Endothelial cell of umbilical vein (primary cell): ENCODE data around the gene PEMT. TPM values are rescaled to one million over a fixed set of nuclear protein-coding genes. Genes with fewer than 3 reads are reported as not detected.

ENCODE experiments used
- BruUV-seq: library from RNA; stranded (reverse); fragments of 400-500 nt; replicated peaks from 2 replicates; lab custom pipeline; 2021; lab: Mats Ljungman, UMichigan
- CTCF ChIA-PET: fragments of 300-600, 350-600 bp; sonication (Branson Sonifier 250); formaldehyde crosslinking; loops from one replicate; lab custom pipeline; 2021; ENCODE audit warnings: antibody characterized with exemption, inconsistent platforms; lab: Charles Lee
- POLR2A ChIA-PET: fragments of 300-600, 350-600 bp; sonication (Branson Sonifier 250); formaldehyde crosslinking; loops from one replicate; lab custom pipeline; 2021; ENCODE audit warnings: antibody characterized with exemption, inconsistent platforms; lab: Charles Lee
- DNase-seq: peaks from one replicate; pipeline ENCODE4 v3.0.0-alpha.2; 2011; ENCODE audit warnings: low read depth, low spot score
- FAIRE-seq: peaks from 2 replicates; lab custom pipeline; 2011; peaks lifted over from hg19 to GRCh38; lab: Jason Lieb, UNC
- H2AFZ ChIP-seq: 2 replicates; pipeline ENCODE4 v1.6.0; 2012; ENCODE audit warnings: low read depth, low read length, control low read depth, inconsistent platforms
- H3K27ac ChIP-seq: 2 replicates; pipeline ENCODE4 v1.5.1; 2011; ENCODE audit warnings: low read depth, mild to moderate bottlenecking, control low read depth, low read length, moderate library complexity; ENCODE audit not compliant: insufficient read depth
- H3K27me3 ChIP-seq, 2 experiments: 2 replicates each; pipeline versions ENCODE4 v1.6.0 to v1.6.1; 2011; ENCODE audit warnings: low read length in 2 of 2, mixed read lengths in 1 of 2; ENCODE audit not compliant: control insufficient read depth in 2 of 2, insufficient read depth in 2 of 2
- H3K36me3 ChIP-seq, 2 experiments: 2 replicates in 1 of 2; 3 replicates in 1 of 2; pipeline ENCODE4 v1.5.1; 2011; ENCODE audit warnings: low read length in 2 of 2, mild to moderate bottlenecking in 1 of 2, moderate library complexity in 1 of 2; ENCODE audit not compliant: control insufficient read depth in 2 of 2, insufficient read depth in 2 of 2; ENCODE audit errors: extremely low read depth in 1 of 2
- H3K4me1 ChIP-seq: 3 replicates; pipeline ENCODE4 v1.5.1; 2011; ENCODE audit warnings: mild to moderate bottlenecking, low read length; ENCODE audit not compliant: control insufficient read depth, insufficient read depth; ENCODE audit errors: extremely low read depth
- H3K4me2 ChIP-seq: 2 replicates; pipeline ENCODE4 v1.6.1; 2011; ENCODE audit warnings: low read length, control low read depth, mixed read lengths; ENCODE audit not compliant: insufficient read depth
- H3K4me3 ChIP-seq, 3 experiments: fragments of 200-600 bp in 1 of 3; sonication (generic), shearing (Covaris generic) in 1 of 3; replicated peaks in 1 of 3; 2 replicates each; pipeline ENCODE4 v1.5.1; 2011 to 2016; ENCODE audit warnings: control low read depth in 3 of 3, low read length in 3 of 3, mild to moderate bottlenecking in 2 of 3, inconsistent platforms in 1 of 3, low read depth in 1 of 3, moderate library complexity in 1 of 3; ENCODE audit not compliant: insufficient read depth in 1 of 3
- H3K79me2 ChIP-seq: 2 replicates; pipeline ENCODE4 v1.6.0; 2012; ENCODE audit warnings: low read length, inconsistent platforms; ENCODE audit not compliant: control insufficient read depth, insufficient read depth
- H3K9ac ChIP-seq: replicated peaks from 2 replicates; pipeline ENCODE3; 2011; ENCODE audit warnings: low read length, control low read depth; ENCODE audit not compliant: insufficient read depth; ENCODE audit errors: extremely low read depth
- H3K9me1 ChIP-seq: replicated peaks from 3 replicates; pipeline ENCODE4 v1.6.0; 2011; ENCODE audit warnings: mild to moderate bottlenecking, low read length; ENCODE audit not compliant: control insufficient read depth, insufficient read depth; ENCODE audit errors: extremely low read depth
- H3K9me3 ChIP-seq: replicated peaks from 2 replicates; pipeline ENCODE4 v1.5.1; 2012; ENCODE audit warnings: low read length, inconsistent platforms; ENCODE audit not compliant: control insufficient read depth, insufficient read depth
- H4K20me1 ChIP-seq: replicated peaks from 2 replicates; pipeline ENCODE3; 2011; ENCODE audit warnings: mild to moderate bottlenecking, low read length; ENCODE audit not compliant: control insufficient read depth, insufficient read depth; ENCODE audit errors: extremely low read depth
- EZH2 ChIP-seq: IDR thresholded peaks from 2 replicates; pipeline ENCODE4 v1.6.1; 2012; ENCODE audit warnings: borderline replicate concordance, low read depth, mild to moderate bottlenecking, moderate library complexity, low read length, inconsistent platforms; ENCODE audit not compliant: severe bottlenecking
- FOS ChIP-seq: IDR thresholded peaks from 2 replicates; pipeline ENCODE4 v1.6.1; 2011; ENCODE audit warnings: mild to moderate bottlenecking, low read length, moderate library complexity, borderline replicate concordance; ENCODE audit not compliant: insufficient read depth
- GATA2 ChIP-seq: IDR thresholded peaks from 2 replicates; pipeline ENCODE4 v1.7.0; 2011; ENCODE audit warnings: low read depth, mild to moderate bottlenecking, moderate library complexity, mixed read lengths, low read length; ENCODE audit not compliant: insufficient read length, insufficient read depth
- JUN ChIP-seq: IDR thresholded peaks from 2 replicates; pipeline ENCODE4 v1.6.1; 2011; ENCODE audit warnings: borderline replicate concordance, low read depth; ENCODE audit not compliant: insufficient read length, insufficient read depth
- MYC ChIP-seq: IDR thresholded peaks from one replicate; pipeline ENCODE4 v1.6.1; 2011; ENCODE audit warnings: mild to moderate bottlenecking, low read depth, low read length
- POLR2A ChIP-seq: IDR thresholded peaks from 2 replicates; pipeline ENCODE4 v1.6.1; 2012; ENCODE audit warnings: low read depth, mild to moderate bottlenecking, control low read depth, low read length
- POLR2AphosphoS5 ChIP-seq: IDR thresholded peaks from 2 replicates; pipeline ENCODE4 v1.6.1; 2012; ENCODE audit warnings: low read depth, mild to moderate bottlenecking, control low read depth, low read length, moderate library complexity; ENCODE audit not compliant: insufficient read depth
- dilution Hi-C: fragments of 300-500 bp; cut with MboI; formaldehyde crosslinking; loops from one replicate; pipeline ENCODE4 v1.15.0; 2019; ENCODE audit warnings: low sequenced_read_pairs; ENCODE audit not compliant: extremely low pct_ligation_motif_present
- intact Hi-C: fragments of 100-400 bp; cut with micrococcal nuclease; formaldehyde crosslinking; loops from one replicate; pipeline ENCODE4 v1.10.0; 2022
- polyA plus RNA-seq, 4 experiments: library from polyadenylated mRNA; depleted of rRNA in 3 of 4; stranded (reverse) in 3 of 4; unstranded in 1 of 4; fragments of >200 nt; gene quantifications; 2 replicates each; pipeline versions ENCODE4 v1.2.1 to v1.2.3, GENCODE V29; 2011 to 2012; ENCODE audit warnings: missing spikeins in 1 of 4
- total RNA-seq: library from RNA; stranded (reverse); gene quantifications from 2 replicates; pipeline ENCODE4 v1.2.3, GENCODE V29; 2021
- TF ChIP-seq, protein P1 (sequence below): IDR thresholded peaks from 2 replicates; pipeline ENCODE4 v1.6.1; 2011; ENCODE audit not compliant: insufficient read depth, insufficient read length
- TF ChIP-seq, protein P2 (sequence below), 2 donors: IDR thresholded peaks; 1 replicate in 1 of 2; 2 replicates in 1 of 2; pipeline ENCODE4 v1.5.1; 2011; ENCODE audit warnings: low read length in 2 of 2, mild to moderate bottlenecking in 2 of 2, moderate library complexity in 2 of 2, control low read depth in 1 of 2, inconsistent platforms in 1 of 2, low read depth in 1 of 2; ENCODE audit not compliant: insufficient read depth in 1 of 2; ENCODE audit errors: extremely low read depth in 1 of 2

Gene PEMT
- total and polyA plus RNA-seq, 2 donors (not counting 3 experiments of a cell fraction or from before 2014, with no cell fraction given) = 35.1 to 58.4 TPM

DNA sequence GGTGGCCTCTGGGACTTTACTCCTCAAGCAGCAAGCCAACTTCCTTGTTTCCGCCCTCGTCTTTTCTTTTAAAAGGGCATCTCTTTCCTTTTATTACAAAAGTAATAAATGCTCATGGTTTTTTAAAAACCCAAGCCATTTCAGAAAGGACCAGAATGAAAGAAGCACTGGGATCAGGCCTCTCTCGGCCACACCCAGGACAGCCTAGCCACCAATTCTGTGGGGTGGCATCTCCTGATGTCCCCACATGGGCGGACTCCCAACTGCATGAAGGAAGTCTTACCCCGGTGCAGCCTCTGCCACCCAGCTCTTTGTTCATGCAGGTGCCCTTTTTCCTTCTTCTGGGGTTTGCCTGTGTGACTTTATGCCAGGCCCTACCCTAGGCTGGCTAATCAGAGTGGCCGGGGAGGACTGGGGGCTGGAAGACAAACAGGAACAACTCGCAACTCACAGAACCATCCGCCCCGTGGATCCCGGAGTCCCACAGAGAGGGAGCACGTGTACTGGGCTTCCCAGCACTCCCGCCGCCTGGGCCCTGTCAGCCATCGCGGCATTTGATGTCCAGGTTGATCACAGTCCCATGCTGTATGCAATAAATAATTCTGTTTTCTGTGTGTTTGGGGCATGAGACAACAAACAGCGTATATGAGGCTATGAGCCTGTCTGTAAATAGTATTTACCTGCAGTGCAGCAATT, 92.8 kb downstream of the PEMT start:
- dilution Hi-C loops (no loop called here), intact Hi-C loops (loop anchor here (5.0 to 10.0 kb wide), 2 partner anchors 96 to 416 kb away; no protein-coding TSS in a partner anchor)
- H3K36me3 ChIP-seq = no peaks in the 10 kb centered on the region
- H4K20me1 ChIP-seq = no peaks in the 10 kb centered on the region
- H3K9me3 ChIP-seq = no peaks in the 10 kb centered on the region
- ChIA-PET CTCF (interaction anchor here (2.4 kb wide), 1 partner anchor 142 kb away, joined by 7 read pairs; no protein-coding TSS in a partner anchor), POLR2A (no interaction called here)
- H3K9me1 ChIP-seq = no peaks in the 10 kb centered on the region
- H3K4me3 ChIP-seq = no peak overlapping the region
- DNase-seq (no peak), FAIRE-seq (no peak)
- H3K27ac ChIP-seq = no peak overlapping the region
- no peak for TF ChIP-seq EZH2
- TF ChIP-seq GATA2 = no peak
- TF ChIP-seq MYC = no peak
- H3K4me1 ChIP-seq = peaks cover 13% of the 10 kb centered on the region
- no TSS peak for BruUV-seq
- H3K4me2 ChIP-seq = no peak overlapping the region
- no peaks in the 10 kb centered on the region for H3K27me3 ChIP-seq
- H3K79me2 ChIP-seq = no peaks in the 10 kb centered on the region
- no peak overlapping the region for H3K9ac ChIP-seq
- no peak overlapping the region for H2AFZ ChIP-seq

DNA sequence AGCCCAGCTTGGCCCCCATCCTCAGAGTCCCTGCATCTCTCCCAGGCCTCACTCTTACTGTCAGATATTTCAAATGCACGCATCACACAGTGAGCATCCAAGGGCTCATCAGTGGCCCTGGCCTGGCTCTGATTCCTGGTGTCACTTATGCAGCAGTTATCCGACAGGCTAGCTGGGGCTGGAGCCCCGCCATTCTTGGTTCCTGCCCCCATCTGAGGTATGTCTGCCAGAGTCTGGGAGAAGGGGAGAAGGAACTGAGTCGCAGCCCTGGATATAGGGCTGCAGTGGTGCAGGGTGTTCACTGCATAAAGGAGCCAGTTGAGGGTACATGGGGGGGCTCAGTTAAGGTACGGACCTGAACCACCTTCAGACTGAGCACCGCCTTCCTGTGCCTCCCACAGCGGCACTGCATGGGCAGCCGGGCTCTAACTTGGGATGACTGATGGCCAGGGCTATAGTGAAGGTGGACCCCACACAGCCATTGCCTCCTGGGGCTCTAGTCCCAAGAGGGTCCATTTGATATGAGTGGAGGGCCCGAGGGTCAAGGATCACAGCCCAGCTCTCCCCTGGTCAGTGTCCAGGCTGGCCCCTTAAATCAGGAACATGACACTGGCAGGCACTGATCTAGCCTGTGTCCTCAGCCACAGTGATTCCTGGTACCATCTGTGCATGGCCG, 93.5 kb downstream of the PEMT start:
- BruUV-seq = no TSS peak
- Histone ChIP-seq H3K4me2 (no peak overlapping the region), H2AFZ (no peak overlapping the region), H4K20me1 (no peaks in the 10 kb centered on the region), H3K9ac (no peak overlapping the region), H3K36me3 (no peaks in the 10 kb centered on the region), H3K4me3 (no peak overlapping the region), H3K4me1 (peaks cover 13% of the 10 kb centered on the region), H3K27me3 (no peaks in the 10 kb centered on the region), H3K79me2 (no peaks in the 10 kb centered on the region), H3K27ac (no peak overlapping the region), H3K9me1 (no peaks in the 10 kb centered on the region), H3K9me3 (no peaks in the 10 kb centered on the region)
- FAIRE-seq (no peak), DNase-seq (no peak)
- intact Hi-C loops (loop anchor here (1.0 to 10.0 kb wide), 4 partner anchors 70 to 417 kb away; no protein-coding TSS in a partner anchor), dilution Hi-C loops (no loop called here)
- CTCF ChIA-PET = interaction anchor here (1.2 to 3.1 kb wide), 14 partner anchors 8 to 144 kb away, joined by 3 to 77 read pairs (median 12); no protein-coding TSS in a partner anchor
- POLR2A ChIA-PET = interaction anchor here (0.6 kb wide), 1 partner anchor 74 kb away, joined by 3 read pairs; no protein-coding TSS in a partner anchor
- TF ChIP-seq MYC (no peak), EZH2 (no peak), POLR2AphosphoS5 (no peak), GATA2 (no peak), FOS (no peak), JUN (no peak), POLR2A (no peak)
- TF ChIP-seq, protein P1, sequence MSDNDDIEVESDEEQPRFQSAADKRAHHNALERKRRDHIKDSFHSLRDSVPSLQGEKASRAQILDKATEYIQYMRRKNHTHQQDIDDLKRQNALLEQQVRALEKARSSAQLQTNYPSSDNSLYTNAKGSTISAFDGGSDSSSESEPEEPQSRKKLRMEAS = no peak
- TF ChIP-seq, protein P2, sequence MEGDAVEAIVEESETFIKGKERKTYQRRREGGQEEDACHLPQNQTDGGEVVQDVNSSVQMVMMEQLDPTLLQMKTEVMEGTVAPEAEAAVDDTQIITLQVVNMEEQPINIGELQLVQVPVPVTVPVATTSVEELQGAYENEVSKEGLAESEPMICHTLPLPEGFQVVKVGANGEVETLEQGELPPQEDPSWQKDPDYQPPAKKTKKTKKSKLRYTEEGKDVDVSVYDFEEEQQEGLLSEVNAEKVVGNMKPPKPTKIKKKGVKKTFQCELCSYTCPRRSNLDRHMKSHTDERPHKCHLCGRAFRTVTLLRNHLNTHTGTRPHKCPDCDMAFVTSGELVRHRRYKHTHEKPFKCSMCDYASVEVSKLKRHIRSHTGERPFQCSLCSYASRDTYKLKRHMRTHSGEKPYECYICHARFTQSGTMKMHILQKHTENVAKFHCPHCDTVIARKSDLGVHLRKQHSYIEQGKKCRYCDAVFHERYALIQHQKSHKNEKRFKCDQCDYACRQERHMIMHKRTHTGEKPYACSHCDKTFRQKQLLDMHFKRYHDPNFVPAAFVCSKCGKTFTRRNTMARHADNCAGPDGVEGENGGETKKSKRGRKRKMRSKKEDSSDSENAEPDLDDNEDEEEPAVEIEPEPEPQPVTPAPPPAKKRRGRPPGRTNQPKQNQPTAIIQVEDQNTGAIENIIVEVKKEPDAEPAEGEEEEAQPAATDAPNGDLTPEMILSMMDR (IDR thresholded peaks at IDR 0.05; ENCODE audit: extremely low read depth in 1 of 2, insufficient read depth in 1 of 2, low read depth in 1 of 2, low read length in 2 of 2) = no peak
